Panc1 (cell line): Measurements from ENCODE around the gene PSMD8. TPM values are rescaled to one million over a fixed set of nuclear protein-coding genes. Genes with fewer than 3 reads are reported as not detected.

Experiments used
- ATAC-seq: fragments of 200-7000 bp; cut with Tn5 transposase; 2 replicates; pipeline ENCODE4 v1.9.1; 2020; ENCODE audit warnings: mild to moderate bottlenecking, moderate library complexity
- BruUV-seq: library from RNA; stranded (reverse); fragments of 400-500 nt; replicated peaks from 2 replicates; lab custom pipeline; 2021; lab: Mats Ljungman, UMichigan
- CTCF ChIA-PET: fragments of 300-600 bp; sonication (Branson Sonifier 250); formaldehyde crosslinking; loops from one replicate; lab custom pipeline; 2022; ENCODE audit warnings: antibody characterized with exemption; lab: Charles Lee
- POLR2A ChIA-PET: fragments of 300-600 bp; sonication (Branson Sonifier 250); formaldehyde crosslinking; loops from one replicate; lab custom pipeline; 2022; ENCODE audit warnings: antibody characterized with exemption; lab: Charles Lee
- DNase-seq: peaks from one replicate; pipeline ENCODE4 v3.0.0-alpha.2; 2010; ENCODE audit warnings: low read depth, low spot score
- H3K27ac ChIP-seq: 2 replicates; pipeline ENCODE4 v1.5.1; 2011; ENCODE audit warnings: mild to moderate bottlenecking, low read length, inconsistent platforms
- H3K27me3 ChIP-seq: fragments of 200-500 bp; sonication (Bioruptor generic); 2 replicates; pipeline ENCODE4 v1.6.0; 2014; ENCODE audit warnings: low read length, inconsistent platforms; ENCODE audit not compliant: control insufficient read depth, insufficient read depth
- H3K36me3 ChIP-seq: fragments of 200-500 bp; sonication (Bioruptor generic); 2 replicates; pipeline ENCODE4 v1.5.1; 2014; ENCODE audit warnings: inconsistent platforms, mild to moderate bottlenecking, low read length, moderate library complexity; ENCODE audit not compliant: control insufficient read depth, insufficient read depth
- H3K4me1 ChIP-seq: 2 replicates; pipeline ENCODE4 v1.5.1; 2011; ENCODE audit warnings: inconsistent platforms, mild to moderate bottlenecking, low read length, moderate library complexity; ENCODE audit not compliant: control insufficient read depth, insufficient read depth
- H3K4me3 ChIP-seq, 2 experiments: 2 replicates each; pipeline ENCODE4 v1.5.1; 2011 to 2012; ENCODE audit warnings: low read depth in 2 of 2, low read length in 2 of 2, mild to moderate bottlenecking in 2 of 2, inconsistent platforms in 1 of 2, moderate library complexity in 1 of 2
- H3K9me3 ChIP-seq: fragments of 200-500 bp; sonication (Bioruptor generic); 2 replicates; pipeline ENCODE4 v1.5.1; 2014; ENCODE audit warnings: low read depth, mild to moderate bottlenecking, inconsistent platforms, low read length, moderate library complexity; ENCODE audit not compliant: control insufficient read depth, insufficient read depth
- POLR2AphosphoS5 ChIP-seq: IDR thresholded peaks from 2 replicates; pipeline ENCODE4 v1.6.1; 2012; ENCODE audit warnings: mild to moderate bottlenecking, low read depth, low read length, moderate library complexity
- REST ChIP-seq, 2 experiments: IDR thresholded peaks; 2 replicates each; pipeline ENCODE4 v1.6.1; 2011 to 2012; ENCODE audit warnings: low read depth in 2 of 2, control low read depth in 1 of 2, low read length in 1 of 2, mild to moderate bottlenecking in 1 of 2, moderate library complexity in 1 of 2; ENCODE audit not compliant: insufficient read depth in 1 of 2
- SIN3A ChIP-seq: IDR thresholded peaks from 2 replicates; pipeline ENCODE4 v1.6.1; 2012; ENCODE audit warnings: low read depth, mild to moderate bottlenecking, low read length, moderate library complexity, borderline replicate concordance; ENCODE audit not compliant: insufficient read depth
- TCF7L2 ChIP-seq: IDR thresholded peaks from 2 replicates; pipeline ENCODE4 v1.6.1; 2011; ENCODE audit warnings: mild to moderate bottlenecking, low read depth, low read length, inconsistent platforms
- in situ Hi-C: cut with HindIII; loops from 2 replicates; pipeline ENCODE4 v1.10.0; 2016; ENCODE audit warnings: low sequenced_read_pairs, low pct_unique_long_range_greater_than_20kb
- intact Hi-C: fragments of 100-400 bp; cut with micrococcal nuclease; formaldehyde crosslinking; loops from one replicate; pipeline ENCODE4 v1.10.0; 2022; ENCODE audit not compliant: unreplicated experiment
- total RNA-seq: library from RNA; stranded (reverse); gene quantifications from one replicate; pipeline ENCODE4 v1.2.1, GENCODE V29; 2021; ENCODE audit not compliant: unreplicated experiment
- TF ChIP-seq, protein P1 (sequence below): fragments of 450-650 bp; IDR thresholded peaks from 2 replicates; pipeline ENCODE4 v1.5.1; 2017; ENCODE audit warnings: mild to moderate bottlenecking

The PSMD8 gene
- total RNA-seq, 1 experiment from 2014 or later: 388 TPM

DNA sequence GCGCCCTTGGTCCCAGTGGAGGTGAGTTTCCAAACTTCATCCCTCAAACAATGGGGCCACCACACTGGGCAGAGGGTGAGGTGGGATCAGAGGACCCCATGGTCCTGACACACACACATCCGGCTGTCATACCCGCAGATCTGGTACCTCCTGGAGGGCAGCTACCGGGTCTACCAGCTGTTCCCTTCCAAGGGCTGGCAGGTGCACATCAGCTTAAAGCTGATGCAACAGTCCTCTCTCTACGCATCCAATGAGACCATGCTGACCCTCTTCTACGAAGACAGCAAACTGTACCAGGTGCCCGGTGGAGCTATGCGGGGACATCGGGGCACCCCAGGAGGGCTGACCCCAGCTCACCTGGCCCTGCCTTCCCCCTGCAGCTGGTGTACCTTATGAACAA is 14.0 kb upstream of the PSMD8 start:
- ChIA-PET CTCF (no interaction called here), POLR2A (interaction anchor here (0.8 kb wide), 1 partner anchor 28 kb away, joined by 6 read pairs; the partner anchor contains the start of gene GGN)
- Histone ChIP-seq H3K4me3 (no peak overlapping the region), H3K36me3 (no peaks in the 10 kb centered on the region), H3K4me1 (0 out of 2 replicates have a peak, but pooled peaks cover 3% of the 10 kb centered on the region), H3K27ac (no peak overlapping the region), H3K9me3 (no peaks in the 10 kb centered on the region), H3K27me3 (peaks cover 10% of the 10 kb centered on the region)
- intact Hi-C loops (no loop called here), in situ Hi-C loops (no loop called here)
- ATAC-seq: no peak
- BruUV-seq: no TSS peak
- TF ChIP-seq POLR2AphosphoS5: no peak
- no peak for TF ChIP-seq REST (IDR thresholded peaks at IDR 0.05; ENCODE audit: insufficient read depth in 1 of 2, low read depth in 2 of 2, low read length in 1 of 2)
- TF ChIP-seq, protein P1, sequence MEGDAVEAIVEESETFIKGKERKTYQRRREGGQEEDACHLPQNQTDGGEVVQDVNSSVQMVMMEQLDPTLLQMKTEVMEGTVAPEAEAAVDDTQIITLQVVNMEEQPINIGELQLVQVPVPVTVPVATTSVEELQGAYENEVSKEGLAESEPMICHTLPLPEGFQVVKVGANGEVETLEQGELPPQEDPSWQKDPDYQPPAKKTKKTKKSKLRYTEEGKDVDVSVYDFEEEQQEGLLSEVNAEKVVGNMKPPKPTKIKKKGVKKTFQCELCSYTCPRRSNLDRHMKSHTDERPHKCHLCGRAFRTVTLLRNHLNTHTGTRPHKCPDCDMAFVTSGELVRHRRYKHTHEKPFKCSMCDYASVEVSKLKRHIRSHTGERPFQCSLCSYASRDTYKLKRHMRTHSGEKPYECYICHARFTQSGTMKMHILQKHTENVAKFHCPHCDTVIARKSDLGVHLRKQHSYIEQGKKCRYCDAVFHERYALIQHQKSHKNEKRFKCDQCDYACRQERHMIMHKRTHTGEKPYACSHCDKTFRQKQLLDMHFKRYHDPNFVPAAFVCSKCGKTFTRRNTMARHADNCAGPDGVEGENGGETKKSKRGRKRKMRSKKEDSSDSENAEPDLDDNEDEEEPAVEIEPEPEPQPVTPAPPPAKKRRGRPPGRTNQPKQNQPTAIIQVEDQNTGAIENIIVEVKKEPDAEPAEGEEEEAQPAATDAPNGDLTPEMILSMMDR: no peak
- no peak for TF ChIP-seq SIN3A
- no peak for TF ChIP-seq TCF7L2
- no peak for DNase-seq

- 0 out of 2 replicates have a peak, but pooled peaks cover 3% of the 10 kb centered on the region for H3K4me1 ChIP-seq
- no peak overlapping the region for H3K27ac ChIP-seq
- H3K9me3 ChIP-seq: no peaks in the 10 kb centered on the region
- DNase-seq: no peak
- in situ Hi-C loops (no loop called here), intact Hi-C loops (no loop called here)
- H3K27me3 ChIP-seq: peaks cover 10% of the 10 kb centered on the region
- H3K4me3 ChIP-seq: peak overlapping the region; percentile 67 to 80
- TF ChIP-seq REST (IDR thresholded peaks at IDR 0.05; ENCODE audit: insufficient read depth in 1 of 2, low read depth in 2 of 2, low read length in 1 of 2): no peak
- TF ChIP-seq TCF7L2: no peak
- TF ChIP-seq SIN3A: 0 out of 2 replicates have a peak, but pooled peaks have one; percentile 30
- no peak for TF ChIP-seq POLR2AphosphoS5
- no peaks in the 10 kb centered on the region for H3K36me3 ChIP-seq
- CTCF ChIA-PET: interaction anchor here (0.5 to 0.7 kb wide), 2 partner anchors 27 to 218 kb away, joined by 3 to 7 read pairs; partner anchors contain the start of gene SPRED3
- POLR2A ChIA-PET: interaction anchor here (0.5 to 0.8 kb wide), 3 partner anchors 14 to 230 kb away, joined by 4 to 8 read pairs (median 6); partner anchors contain the start of gene GGN
- ATAC-seq: peak; percentile 20
- no TSS peak for BruUV-seq
Observed at GRCh38 chr19:38360839-38361631, 13.3 kb upstream of the PSMD8 start.
